PC-3 (cell line): ENCODE measurements around the gene HNRNPA2B1. TPM values are rescaled to one million over a fixed set of nuclear protein-coding genes. Genes with fewer than 3 reads are reported as not detected.
"Not testable (repeated sequence)": the region's sequence is repeated elsewhere in the genome, so short reads cannot be mapped to it uniquely, and the experiment has no call there.

Source experiments
- ATAC-seq: fragments of 200-7000 bp; cut with Tn5 transposase; 2 replicates; pipeline ENCODE4 v1.9.1; 2020; ENCODE audit warnings: mild to moderate bottlenecking, moderate library complexity
- BruUV-seq: library from RNA; stranded (reverse); fragments of 400-500 nt; replicated peaks from 2 replicates; lab custom pipeline; 2021; lab: Mats Ljungman, UMichigan
- CTCF ChIA-PET: fragments of 300-600 bp; sonication (Branson Sonifier 250); formaldehyde crosslinking; loops from one replicate; lab custom pipeline; 2022; ENCODE audit warnings: antibody characterized with exemption; lab: Charles Lee
- POLR2A ChIA-PET: fragments of 300-600 bp; sonication (Branson Sonifier 250); formaldehyde crosslinking; loops from one replicate; lab custom pipeline; 2022; ENCODE audit warnings: antibody characterized with exemption; ENCODE audit not compliant: unreplicated experiment; lab: Charles Lee
- DNase-seq: peaks from one replicate; pipeline ENCODE4 v3.0.0-alpha.2; 2015
- H2AFZ ChIP-seq: fragments of 300-600 bp; sonication (generic); 2 replicates; pipeline ENCODE4 v1.6.0; 2016; ENCODE audit warnings: antibody characterized with exemption, low read length
- H3F3A ChIP-seq: fragments of 300-600 bp; sonication (generic); one replicate; pipeline ENCODE4 v1.6.0; 2017; ENCODE audit warnings: antibody characterized with exemption, low read length, control low read depth, mild to moderate bottlenecking; ENCODE audit not compliant: unreplicated experiment
- H3K27ac ChIP-seq: fragments of 300-600 bp; sonication (generic); 2 replicates; pipeline ENCODE4 v1.5.1; 2016; ENCODE audit warnings: mild to moderate bottlenecking, low read length
- H3K27me3 ChIP-seq: fragments of 300-600 bp; sonication (generic); 2 replicates; pipeline ENCODE4 v1.6.1; 2016; ENCODE audit warnings: low read length, mixed read lengths
- H3K36me3 ChIP-seq: fragments of 300-600 bp; sonication (generic); 2 replicates; pipeline ENCODE4 v1.6.1; 2016; ENCODE audit warnings: low read depth, mixed run types, low read length, mixed read lengths
- H3K4me1 ChIP-seq: fragments of 300-600 bp; sonication (generic); 2 replicates; pipeline ENCODE4 v1.5.1; 2016; ENCODE audit warnings: low read length; ENCODE audit not compliant: insufficient read depth
- H3K4me2 ChIP-seq: fragments of 300-600 bp; sonication (generic); 2 replicates; pipeline ENCODE4 v1.6.0; 2016; ENCODE audit warnings: low read length
- H3K4me3 ChIP-seq: fragments of 300-600 bp; sonication (generic); 2 replicates; pipeline ENCODE4 v1.5.1; 2016; ENCODE audit warnings: mild to moderate bottlenecking, low read length, mixed read lengths
- H3K79me2 ChIP-seq: fragments of 300-600 bp; sonication (generic); 2 replicates; pipeline ENCODE4 v1.6.1; 2017; ENCODE audit warnings: low read length, mixed read lengths
- H3K9ac ChIP-seq: fragments of 300-600 bp; sonication (generic); 2 replicates; pipeline ENCODE4 v1.6.0; 2016; ENCODE audit warnings: mild to moderate bottlenecking, low read length
- H3K9me2 ChIP-seq: fragments of 300-600 bp; sonication (generic); replicated peaks from 2 replicates; pipeline ENCODE4 v1.6.1; 2016; ENCODE audit warnings: mixed run types, low read length, mixed read lengths
- H3K9me3 ChIP-seq: fragments of 300-600 bp; sonication (generic); 2 replicates; pipeline ENCODE4 v1.6.1; 2016; ENCODE audit warnings: low read length, mixed read lengths
- H4K20me1 ChIP-seq: fragments of 300-600 bp; sonication (generic); 2 replicates; pipeline ENCODE4 v1.6.1; 2016; ENCODE audit warnings: low read length, mixed read lengths
- CTCF ChIP-seq: fragments of 300-600 bp; sonication (generic); conservative IDR thresholded peaks from 2 replicates; pipeline ENCODE4 v1.5.1; 2017; ENCODE audit warnings: antibody characterized with exemption, low read depth, mild to moderate bottlenecking, low read length
- EZH2 ChIP-seq: fragments of 300-600 bp; sonication (generic); IDR thresholded peaks from one replicate; pipeline ENCODE4 v1.6.1; 2017; ENCODE audit warnings: antibody characterized with exemption, mild to moderate bottlenecking, low read length; ENCODE audit not compliant: unreplicated experiment
- EZH2phosphoT487 ChIP-seq: fragments of 300-600 bp; sonication (generic); IDR thresholded peaks from 2 replicates; pipeline ENCODE4 v1.6.1; 2018; ENCODE audit warnings: mild to moderate bottlenecking, antibody characterized with exemption, low read length, borderline replicate concordance
- intact Hi-C: fragments of 100-400 bp; cut with micrococcal nuclease; formaldehyde crosslinking; loops from 2 replicates; pipeline ENCODE4 v1.9.0; 2023
- total RNA-seq: library from RNA; depleted of rRNA; stranded (reverse); fragments of >200 nt; gene quantifications from 2 replicates; pipeline ENCODE4 v1.2.3, GENCODE V29; 2014

Gene HNRNPA2B1
- total RNA-seq, 1 experiment from 2014 or later, result 304 TPM

- CTCF ChIA-PET, result interaction anchor here (0.5 kb wide), 1 partner anchor 15 kb away, joined by 3 read pairs; the partner anchor contains the start of gene NFE2L3
Measured at GRCh38 chr7:26166684-26167266, 33.8 kb downstream of the HNRNPA2B1 start.

GRCh38 chr7:26165950-26166683 is 34.4 kb downstream of the HNRNPA2B1 start:
- Histone ChIP-seq H3K27ac (peak overlapping the region; percentile 24), H3K4me1 (peaks cover 20% of the 10 kb centered on the region), H4K20me1 (peaks cover 2% of the 10 kb centered on the region; the same call in 1 of the 2 replicates), H3K4me3 (no peak overlapping the region), H3K9ac (no peak overlapping the region), H3K27me3 (no peaks in the 10 kb centered on the region), H3K9me2 (no peaks in the 10 kb centered on the region), H3K4me2 (0 out of 2 replicates have a peak overlapping the region, but pooled peaks have one; percentile 40), H2AFZ (no peak overlapping the region), H3K79me2 (peaks cover 74% of the 10 kb centered on the region), H3K36me3 (no peaks in the 10 kb centered on the region), H3F3A (no peaks in the 10 kb centered on the region), H3K9me3 (no peaks in the 10 kb centered on the region)
- ATAC-seq, result peak; percentile 13; the same call in 1 of the 2 replicates
- no TSS peak for BruUV-seq
- ChIA-PET POLR2A (interaction anchor here (0.7 kb wide), 1 partner anchor 11 kb away, joined by 26 read pairs; no protein-coding TSS in a partner anchor), CTCF (interaction anchor here (0.6 kb wide), 2 partner anchors 87 to 961 kb away, joined by 3 to 5 read pairs; no protein-coding TSS in a partner anchor)
- TF ChIP-seq EZH2 (no peak), CTCF (no peak), EZH2phosphoT487 (no peak)
- intact Hi-C loops, result no loop called here
- no peak for DNase-seq

More at GRCh38 chr7:26166684-26167266, 33.8 kb downstream of the HNRNPA2B1 start:
- H3K9me2 ChIP-seq, result no peaks in the 10 kb centered on the region
- peaks cover 20% of the 10 kb centered on the region for H3K4me1 ChIP-seq
- peak overlapping the region; percentile 24 for H3K27ac ChIP-seq
- peak overlapping the region; percentile 40 for H3K4me2 ChIP-seq
- H3K9me3 ChIP-seq, result no peaks in the 10 kb centered on the region
- peaks cover 2% of the 10 kb centered on the region; the same call in 1 of the 2 replicates for H4K20me1 ChIP-seq
- H3K36me3 ChIP-seq, result no peaks in the 10 kb centered on the region
- no peaks in the 10 kb centered on the region for H3K27me3 ChIP-seq
- intact Hi-C loops, result no loop called here
- ATAC-seq (peak; percentile 37), DNase-seq (peak; percentile 45)
- H3F3A ChIP-seq, result no peaks in the 10 kb centered on the region
- POLR2A ChIA-PET, result no interaction called here
- no TSS peak for BruUV-seq
- no peak overlapping the region for H3K9ac ChIP-seq
- H3K79me2 ChIP-seq, result peaks cover 69% of the 10 kb centered on the region
- TF ChIP-seq CTCF (no peak), EZH2 (no peak), EZH2phosphoT487 (no peak)
- H2AFZ ChIP-seq, result no peak overlapping the region
- H3K4me3 ChIP-seq, result no peak overlapping the region

GRCh38 chr7:26163804-26164203 is 36.7 kb downstream of the HNRNPA2B1 start:
- POLR2A ChIA-PET, H3K9me3 ChIP-seq, H2AFZ ChIP-seq, H3K9ac ChIP-seq, H3K27me3 ChIP-seq, DNase-seq, H3K4me3 ChIP-seq, H4K20me1 ChIP-seq, BruUV-seq, H3K27ac ChIP-seq, intact Hi-C loops, H3F3A ChIP-seq, H3K4me2 ChIP-seq, H3K9me2 ChIP-seq, CTCF ChIA-PET, H3K36me3 ChIP-seq, ATAC-seq: not testable (repeated sequence)
- H3K79me2 ChIP-seq, result peaks cover 75% of the 10 kb centered on the region
- peaks cover 43% of the 10 kb centered on the region for H3K4me1 ChIP-seq
